H9 (cell line): ENCODE results near the gene ASTN2. TPM values are rescaled to one million over a fixed set of nuclear protein-coding genes. Genes with fewer than 3 reads are reported as not detected.

Source experiments
- DNase-seq: peaks from one replicate; pipeline ENCODE4 v3.0.0-alpha.2; 2017
- H2AFZ ChIP-seq: one replicate; pipeline ENCODE4 v1.6.1; 2013; ENCODE audit warnings: mild to moderate bottlenecking, low read length, control low read depth, moderate library complexity
- H2AK5ac ChIP-seq: 2 replicates; pipeline ENCODE4 v1.6.1; 2013; ENCODE audit warnings: low read length, control low read depth, mixed read lengths; ENCODE audit not compliant: insufficient read length
- H2BK120ac ChIP-seq: one replicate; pipeline ENCODE4 v1.6.1; 2013; ENCODE audit warnings: low read depth, mild to moderate bottlenecking, low read length, control low read depth, inconsistent platforms; ENCODE audit not compliant: poor library complexity, severe bottlenecking
- H2BK12ac ChIP-seq: 2 replicates; pipeline ENCODE4 v1.6.1; 2013; ENCODE audit warnings: low read length, control low read depth, mixed read lengths, low read depth; ENCODE audit not compliant: insufficient read length
- H2BK15ac ChIP-seq: 2 replicates; pipeline ENCODE4 v1.6.1; 2013; ENCODE audit warnings: low read depth, low read length, control low read depth
- H2BK20ac ChIP-seq: one replicate; pipeline ENCODE4 v1.6.1; 2013; ENCODE audit warnings: low read depth, mild to moderate bottlenecking, low read length, control low read depth, inconsistent platforms; ENCODE audit not compliant: poor library complexity, severe bottlenecking
- H2BK5ac ChIP-seq: 2 replicates; pipeline ENCODE4 v1.6.1; 2013; ENCODE audit warnings: low read length, control low read depth, mixed read lengths; ENCODE audit not compliant: insufficient read length
- H3K14ac ChIP-seq: 2 replicates; pipeline ENCODE4 v1.6.1; 2013; ENCODE audit warnings: low read length, control low read depth; ENCODE audit not compliant: insufficient read depth
- H3K18ac ChIP-seq: 2 replicates; pipeline ENCODE4 v1.6.1; 2013; ENCODE audit warnings: low read depth, mild to moderate bottlenecking, mixed read lengths, low read length, control low read depth; ENCODE audit not compliant: insufficient read length
- H3K23ac ChIP-seq: 2 replicates; pipeline ENCODE4 v1.6.1; 2013; ENCODE audit warnings: low read length, control low read depth, mixed read lengths, low read depth; ENCODE audit not compliant: insufficient read length
- H3K23me2 ChIP-seq: 2 replicates; pipeline ENCODE4 v1.6.1; 2013; ENCODE audit warnings: low read depth, mild to moderate bottlenecking, mixed read lengths, low read length, control low read depth; ENCODE audit not compliant: insufficient read length, poor library complexity, severe bottlenecking
- H3K27ac ChIP-seq: 2 replicates; pipeline ENCODE4 v1.5.1; 2013; ENCODE audit warnings: low read length, control low read depth, mixed read lengths, low read depth; ENCODE audit not compliant: insufficient read length
- H3K27me3 ChIP-seq: 2 replicates; pipeline ENCODE4 v1.6.1; 2013; ENCODE audit warnings: low read length, control low read depth, inconsistent platforms; ENCODE audit not compliant: insufficient read depth
- H3K4ac ChIP-seq: 2 replicates; pipeline ENCODE4 v1.6.1; 2013; ENCODE audit warnings: low read depth, mild to moderate bottlenecking, control low read depth, inconsistent platforms, low read length, moderate library complexity
- H3K4me1 ChIP-seq: 2 replicates; pipeline ENCODE4 v1.6.1; 2013; ENCODE audit warnings: low read length, control low read depth, inconsistent platforms; ENCODE audit not compliant: insufficient read depth
- H3K4me2 ChIP-seq: 2 replicates; pipeline ENCODE4 v1.6.1; 2013; ENCODE audit warnings: low read length, control low read depth, mixed read lengths; ENCODE audit not compliant: insufficient read length, insufficient read depth
- H3K56ac ChIP-seq: 2 replicates; pipeline ENCODE4 v1.6.1; 2013; ENCODE audit warnings: low read depth, mild to moderate bottlenecking, mixed read lengths, low read length, control low read depth; ENCODE audit not compliant: insufficient read length
- H3K79me1 ChIP-seq: 2 replicates; pipeline ENCODE4 v1.6.1; 2013; ENCODE audit warnings: low read depth, mild to moderate bottlenecking, moderate library complexity, low read length, control low read depth, inconsistent platforms; ENCODE audit not compliant: insufficient read depth, poor library complexity, severe bottlenecking
- H3K79me2 ChIP-seq: 2 replicates; pipeline ENCODE4 v1.6.1; 2013; ENCODE audit warnings: low read length, control low read depth, inconsistent platforms; ENCODE audit not compliant: insufficient read depth
- H3K9ac ChIP-seq: 2 replicates; pipeline ENCODE4 v1.6.1; 2013; ENCODE audit warnings: low read length, control low read depth, mixed read lengths; ENCODE audit not compliant: insufficient read length; ENCODE audit errors: extremely low read depth
- H3K9me3 ChIP-seq: one replicate; pipeline ENCODE4 v1.6.1; 2013; ENCODE audit warnings: low read depth, low read length, inconsistent platforms; ENCODE audit not compliant: control insufficient read depth
- H3T11ph ChIP-seq: one replicate; pipeline ENCODE4 v1.6.1; 2013; ENCODE audit warnings: mild to moderate bottlenecking, low read length, control low read depth, inconsistent platforms
- H4K20me1 ChIP-seq: one replicate; pipeline ENCODE4 v1.6.1; 2013; ENCODE audit not compliant: control insufficient read depth, insufficient read length, insufficient read depth
- H4K5ac ChIP-seq: 2 replicates; pipeline ENCODE4 v1.6.1; 2013; ENCODE audit warnings: low read depth, mild to moderate bottlenecking, mixed read lengths, low read length, control low read depth; ENCODE audit not compliant: insufficient read length
- H4K8ac ChIP-seq: replicated peaks from 2 replicates; pipeline ENCODE4 v1.6.1; 2013; ENCODE audit warnings: low read length, control low read depth, mixed read lengths, low read depth; ENCODE audit not compliant: insufficient read length
- H4K91ac ChIP-seq: 2 replicates; pipeline ENCODE4 v1.6.1; 2013; ENCODE audit warnings: low read depth, mild to moderate bottlenecking, moderate library complexity, mixed read lengths, low read length, control low read depth; ENCODE audit not compliant: insufficient read length
- H3K27ac Mint-ChIP-seq, 3 experiments: 2 replicates in 2 of 3; 3 replicates in 1 of 3; pipeline ENCODE4 v1.8.0; 2020 to 2021; ENCODE audit warnings: mixed read lengths in 3 of 3, mild to moderate bottlenecking in 1 of 3, moderate library complexity in 1 of 3
- H3K27me3 Mint-ChIP-seq: 2 replicates; pipeline ENCODE4 v1.8.0; 2021; ENCODE audit warnings: low read depth, mild to moderate bottlenecking, moderate library complexity, mixed read lengths
- H3K36me3 Mint-ChIP-seq, 3 experiments: 2 replicates in 2 of 3; 3 replicates in 1 of 3; pipeline ENCODE4 v1.8.0; 2020 to 2021; ENCODE audit warnings: low read depth in 3 of 3, mixed read lengths in 3 of 3; ENCODE audit not compliant: insufficient read depth in 1 of 3
- H3K4me1 Mint-ChIP-seq, 2 experiments: 2 replicates each; pipeline ENCODE4 v1.8.0; 2020; ENCODE audit warnings: mixed read lengths in 2 of 2
- H3K4me3 Mint-ChIP-seq, 2 experiments: 2 replicates in 1 of 2; 3 replicates in 1 of 2; pipeline ENCODE4 v1.8.0; 2020 to 2021; ENCODE audit warnings: mild to moderate bottlenecking in 2 of 2, mixed read lengths in 2 of 2, moderate library complexity in 1 of 2
- H3K9me3 Mint-ChIP-seq, 2 experiments: 2 replicates in 1 of 2; 3 replicates in 1 of 2; pipeline ENCODE4 v1.8.0; 2020; ENCODE audit warnings: mild to moderate bottlenecking in 2 of 2, mixed read lengths in 2 of 2, moderate library complexity in 1 of 2
- WGBS: extraction: QIAGEN DNeasy Blood & Tissue Kit; methylation state at CpG from one replicate; pipeline ENCODE4 v1.1.7; 2013; ENCODE audit warnings: missing lambda C conversion rate, low lambda C conversion rate, mixed read lengths; ENCODE audit not compliant: insufficient read length; ENCODE audit errors: extremely low coverage; 5-methylcytosine and 5-hydroxymethylcytosine counted together
- total RNA-seq: library from RNA; stranded (reverse); gene quantifications from 2 replicates; pipeline ENCODE4 v1.2.1, GENCODE V29; 2021
- TF ChIP-seq, protein P1 (sequence below): fragments of 200-600 bp; sonication (generic); conservative IDR thresholded peaks from 3 replicates; pipeline ENCODE4 v1.8.0; 2021; ENCODE audit warnings: antibody characterized with exemption, mild to moderate bottlenecking

ASTN2 gene
- total RNA-seq, 1 experiment from 2014 or later, result 9.7 TPM

DNA sequence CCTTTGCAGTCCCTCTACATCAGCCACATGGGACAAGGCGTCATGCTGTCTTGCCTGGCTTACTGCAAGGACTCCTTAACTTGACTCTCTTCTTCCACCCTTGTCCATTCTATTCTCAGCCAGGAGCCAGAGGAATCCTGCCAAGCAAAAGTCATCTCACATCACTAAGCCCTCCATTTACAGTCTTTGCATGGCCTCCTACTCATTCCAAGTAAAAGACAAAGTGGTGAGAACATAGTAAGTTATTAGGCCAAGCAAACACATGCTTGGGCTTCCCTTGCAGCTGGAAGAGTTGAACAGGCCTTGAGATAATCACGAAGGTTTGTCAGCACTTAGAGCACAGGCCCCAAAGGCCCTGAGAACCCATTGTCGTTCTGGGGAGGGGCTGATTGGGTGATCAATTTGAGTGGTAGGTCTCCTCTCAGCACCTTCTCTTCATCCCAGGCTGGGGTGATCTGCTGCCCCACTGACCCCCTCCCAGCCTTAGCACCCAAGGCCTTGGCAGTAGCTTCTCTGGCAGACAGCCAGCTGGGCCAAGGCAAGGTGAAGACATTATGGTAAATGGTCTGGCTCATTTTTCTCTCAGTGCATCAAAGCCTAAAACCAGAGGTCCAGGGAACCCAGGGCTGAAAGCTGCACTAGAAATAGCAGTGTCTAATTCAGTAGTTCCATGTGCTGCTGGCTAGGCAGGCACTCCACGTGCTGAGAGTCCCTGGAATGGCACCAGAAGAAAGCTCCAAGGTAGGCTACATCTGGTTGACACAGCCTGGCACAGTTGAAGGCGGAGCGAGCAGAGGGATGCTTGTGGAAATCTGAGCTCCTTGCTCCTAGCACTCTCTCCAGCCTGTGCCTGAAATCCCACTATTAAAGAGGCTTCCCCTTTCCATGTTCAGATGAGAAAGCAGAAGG is 121.4 kb downstream of the ASTN2 start:
- no peak overlapping the region for H3K4me3 Mint-ChIP-seq
- no peaks in the 10 kb centered on the region; a peak in 1 of 7 replicates for H3K36me3 Mint-ChIP-seq
- Histone ChIP-seq H3T11ph (no peak overlapping the region), H4K20me1 (no peaks in the 10 kb centered on the region), H3K4ac (no peak overlapping the region), H2BK12ac (no peak overlapping the region), H2BK5ac (no peak overlapping the region), H3K79me1 (no peaks in the 10 kb centered on the region), H3K18ac (no peak overlapping the region), H3K56ac (no peak overlapping the region), H2AFZ (no peak overlapping the region), H3K14ac (no peak overlapping the region), H4K91ac (no peak overlapping the region), H2AK5ac (no peak overlapping the region), H2BK20ac (no peak overlapping the region), H3K4me2 (no peak overlapping the region), H3K9ac (no peak overlapping the region), H3K79me2 (no peaks in the 10 kb centered on the region), H3K4me1 (no peaks in the 10 kb centered on the region), H2BK120ac (no peak overlapping the region), H4K8ac (no peak overlapping the region), H4K5ac (no peak overlapping the region), H3K23ac (no peak overlapping the region), H3K27ac (no peak overlapping the region), H2BK15ac (no peak overlapping the region), H3K27me3 (no peaks in the 10 kb centered on the region), H3K23me2 (no peaks in the 10 kb centered on the region), H3K9me3 (no peaks in the 10 kb centered on the region)
- no peak for DNase-seq
- H3K9me3 Mint-ChIP-seq, result no peaks in the 10 kb centered on the region
- no peaks in the 10 kb centered on the region for H3K27me3 Mint-ChIP-seq
- peaks cover 5 to 8% of the 10 kb centered on the region in 2 experiments for H3K4me1 Mint-ChIP-seq
- H3K27ac Mint-ChIP-seq, result no peak overlapping the region
- WGBS, result no CpG with 5 or more reads among the region's 6 CpGs
- TF ChIP-seq, protein P1, sequence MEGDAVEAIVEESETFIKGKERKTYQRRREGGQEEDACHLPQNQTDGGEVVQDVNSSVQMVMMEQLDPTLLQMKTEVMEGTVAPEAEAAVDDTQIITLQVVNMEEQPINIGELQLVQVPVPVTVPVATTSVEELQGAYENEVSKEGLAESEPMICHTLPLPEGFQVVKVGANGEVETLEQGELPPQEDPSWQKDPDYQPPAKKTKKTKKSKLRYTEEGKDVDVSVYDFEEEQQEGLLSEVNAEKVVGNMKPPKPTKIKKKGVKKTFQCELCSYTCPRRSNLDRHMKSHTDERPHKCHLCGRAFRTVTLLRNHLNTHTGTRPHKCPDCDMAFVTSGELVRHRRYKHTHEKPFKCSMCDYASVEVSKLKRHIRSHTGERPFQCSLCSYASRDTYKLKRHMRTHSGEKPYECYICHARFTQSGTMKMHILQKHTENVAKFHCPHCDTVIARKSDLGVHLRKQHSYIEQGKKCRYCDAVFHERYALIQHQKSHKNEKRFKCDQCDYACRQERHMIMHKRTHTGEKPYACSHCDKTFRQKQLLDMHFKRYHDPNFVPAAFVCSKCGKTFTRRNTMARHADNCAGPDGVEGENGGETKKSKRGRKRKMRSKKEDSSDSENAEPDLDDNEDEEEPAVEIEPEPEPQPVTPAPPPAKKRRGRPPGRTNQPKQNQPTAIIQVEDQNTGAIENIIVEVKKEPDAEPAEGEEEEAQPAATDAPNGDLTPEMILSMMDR, result no peak
